NAMALWA (cell line): ENCODE data around the gene IFNA5.
A peak's percentile ranks its signal among the peaks of the same experiment; 100 is the strongest.

Source experiments
- DNase-seq: peaks from one replicate; pipeline ENCODE4 v3.0.0-alpha.2; 2015; ENCODE audit warnings: low spot score

The IFNA5 gene

DNA sequence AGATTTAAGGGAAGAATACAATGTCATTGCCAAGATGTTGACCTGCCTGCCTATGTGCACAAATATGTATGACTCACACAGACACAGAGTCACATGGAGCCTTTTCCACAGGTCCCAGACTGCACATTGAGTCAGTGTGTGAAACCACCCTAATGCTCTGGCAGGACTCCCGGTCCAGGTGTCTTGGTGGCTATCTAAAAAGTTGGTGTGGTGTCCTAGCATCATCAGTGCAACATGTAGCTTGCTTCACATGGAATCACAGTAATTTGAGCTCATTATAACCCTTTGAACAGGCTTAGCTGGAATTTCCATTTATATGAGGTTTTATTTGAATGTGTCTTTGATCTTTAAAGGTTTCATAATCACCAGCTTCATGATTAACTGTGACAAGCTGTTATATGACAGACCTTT lies 10.7 kb downstream of the IFNA5 start:
- DNase-seq: no peak

DNA sequence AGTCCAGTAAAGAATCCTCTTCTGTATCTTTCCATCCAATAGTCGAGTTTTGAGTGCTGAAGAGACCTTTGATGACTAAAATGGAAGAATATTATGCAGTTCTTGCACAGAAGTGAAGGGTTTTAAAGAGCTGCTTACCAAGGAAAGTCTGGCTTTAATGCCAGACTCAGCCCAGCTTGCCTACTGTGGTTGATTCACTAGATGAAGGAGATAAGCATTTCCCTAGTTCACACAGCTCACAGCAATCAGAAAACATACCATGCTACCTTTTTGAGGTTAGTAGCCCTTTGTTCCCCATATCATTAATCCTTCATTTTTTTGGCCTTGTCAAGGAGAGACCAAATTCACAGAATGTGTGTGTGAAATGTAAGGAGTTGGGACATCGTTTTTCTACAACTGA lies 15.3 kb downstream of the IFNA5 start:
- DNase-seq: no peak

DNA sequence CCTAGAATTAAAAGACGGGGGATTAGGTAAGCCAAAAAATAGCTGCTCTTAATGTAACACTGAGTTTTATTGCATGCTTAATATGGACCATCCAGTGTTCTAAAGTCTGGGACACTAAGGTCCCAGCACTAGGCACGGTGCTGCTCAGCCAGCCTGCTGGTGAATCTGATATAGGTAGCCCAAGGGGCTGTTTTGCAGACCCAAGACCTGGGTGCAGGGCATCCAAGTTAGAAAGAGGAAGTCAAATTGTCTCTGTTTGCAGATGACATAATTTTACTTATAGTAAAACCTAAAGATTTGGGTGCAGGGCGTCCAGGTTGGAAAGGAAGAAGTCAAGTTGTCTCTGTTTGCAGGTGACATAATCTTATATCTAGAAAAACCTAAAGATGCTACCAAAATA lies 17.8 kb downstream of the IFNA5 start:
- DNase-seq: no peak

DNA sequence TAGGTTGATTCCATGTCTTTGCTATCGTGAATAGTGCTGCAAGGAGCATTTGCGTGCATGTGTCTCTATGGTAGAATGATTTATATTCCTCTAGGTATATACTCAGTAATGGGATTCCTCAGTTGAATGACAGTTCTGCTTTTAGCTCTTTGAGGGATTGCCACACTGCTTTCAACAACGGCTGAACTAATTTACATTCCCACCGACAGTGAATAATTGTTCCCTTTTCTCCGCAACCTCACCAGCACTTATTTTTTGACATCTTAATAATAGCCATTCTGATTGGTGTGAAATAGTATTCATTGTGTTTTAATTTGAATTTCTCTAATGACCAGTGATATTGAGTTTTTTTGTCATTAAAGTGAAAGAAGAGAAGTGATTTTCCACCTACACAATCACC lies 18.5 kb downstream of the IFNA5 start:
- no peak for DNase-seq

DNA sequence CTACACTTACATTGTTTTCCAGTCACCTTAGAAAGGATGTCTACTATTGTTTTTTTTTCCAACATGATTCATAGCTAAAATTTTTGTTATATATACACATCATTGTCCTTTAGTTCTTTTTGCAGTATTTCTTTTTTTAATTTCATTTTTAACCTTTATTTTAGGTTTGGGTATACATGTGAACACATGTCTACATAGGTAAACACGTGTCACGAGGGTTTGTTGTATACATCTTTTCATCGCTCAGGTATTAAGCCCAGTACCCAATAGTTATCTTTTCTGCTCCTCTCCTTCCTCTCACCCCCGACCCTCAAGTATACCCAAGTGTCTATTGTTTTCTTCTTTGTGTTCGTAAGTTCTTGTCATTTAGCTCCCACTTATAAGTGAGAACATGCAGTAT lies 19.0 kb downstream of the IFNA5 start:
- DNase-seq: no peak

DNA sequence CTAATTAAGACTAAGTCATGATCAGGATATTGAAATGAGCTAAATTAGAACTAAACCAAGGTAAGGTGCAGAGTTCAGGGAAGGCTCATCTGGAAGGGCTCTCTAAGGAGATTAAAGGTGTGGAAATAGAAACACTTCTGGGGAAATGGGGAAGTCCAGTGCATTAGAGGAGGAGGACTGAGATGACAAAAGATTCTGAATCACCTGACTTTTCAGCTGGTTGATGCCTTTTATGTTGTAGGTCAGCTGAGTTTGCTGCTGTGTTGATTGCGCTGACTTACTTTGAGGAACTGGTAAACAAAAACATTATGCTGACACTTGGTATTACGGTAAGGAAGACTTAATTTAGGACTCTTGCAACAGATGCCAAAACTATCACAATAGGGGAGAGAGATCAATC lies 23.8 kb downstream of the IFNA5 start:
- DNase-seq: no peak

DNA sequence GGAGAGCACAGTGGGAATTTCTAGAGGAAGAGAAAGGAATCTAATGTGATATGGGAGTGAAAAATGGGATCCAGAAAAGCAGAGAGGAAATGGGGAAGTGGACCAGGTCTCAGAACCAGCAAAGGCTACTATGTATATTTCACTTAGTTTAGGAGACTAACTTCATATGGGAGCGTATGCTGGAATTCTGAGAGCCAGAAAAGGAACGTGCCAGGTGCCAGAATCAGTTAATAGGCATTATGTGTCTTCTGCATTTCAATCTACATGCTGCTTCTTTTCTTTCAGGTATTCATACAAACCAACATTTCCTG lies 36.8 kb downstream of the IFNA5 start:
- no peak for DNase-seq

DNA sequence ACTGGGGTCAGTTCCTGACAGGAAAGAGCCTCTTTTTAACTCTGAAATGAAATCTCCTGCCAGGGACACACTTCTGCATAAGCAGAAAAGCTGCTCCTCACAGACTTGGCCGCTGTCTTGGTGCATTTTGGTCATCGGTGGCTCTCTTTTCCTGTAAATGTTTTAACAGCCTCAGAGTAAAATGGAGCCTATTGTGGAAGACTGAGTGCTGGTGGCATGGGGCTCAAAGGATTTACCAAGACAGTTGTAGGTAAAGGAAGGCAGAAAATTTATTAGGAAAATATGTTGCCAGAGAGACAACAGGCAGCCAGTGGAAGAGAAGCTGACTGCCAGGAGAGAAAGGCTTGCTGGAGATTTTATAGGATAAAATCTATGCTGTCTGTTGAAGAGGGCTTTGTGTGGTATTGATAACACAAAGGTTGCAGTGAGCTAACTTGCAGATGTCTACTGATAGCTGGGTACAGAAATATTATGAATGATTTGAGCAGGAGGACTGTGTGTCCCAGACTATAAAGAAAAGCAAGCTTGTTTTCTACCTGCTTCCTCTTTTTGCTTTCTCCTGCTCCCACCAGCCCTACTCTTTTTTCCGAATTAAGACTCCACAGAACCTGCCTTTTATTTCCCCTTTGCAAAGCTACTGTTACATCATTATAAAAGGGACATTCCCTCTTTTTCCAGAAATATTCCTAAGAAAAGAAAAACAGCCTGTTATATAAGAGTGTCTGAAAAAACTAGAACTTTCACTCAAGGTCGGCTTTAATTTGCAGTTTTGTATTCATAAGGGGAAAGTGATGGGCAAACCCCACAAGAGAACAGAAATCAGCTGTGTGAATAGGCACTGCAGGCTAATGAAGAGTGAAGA lies 37.4 kb downstream of the IFNA5 start:
- peak; percentile 13 for DNase-seq

- DNase-seq: no peak
These were observed 38.2 kb downstream of the IFNA5 start for GRCh38 chr9:21266733-21267484.

- no peak for DNase-seq
These were observed 39.5 kb downstream of the IFNA5 start for GRCh38 chr9:21265421-21266189.

DNA sequence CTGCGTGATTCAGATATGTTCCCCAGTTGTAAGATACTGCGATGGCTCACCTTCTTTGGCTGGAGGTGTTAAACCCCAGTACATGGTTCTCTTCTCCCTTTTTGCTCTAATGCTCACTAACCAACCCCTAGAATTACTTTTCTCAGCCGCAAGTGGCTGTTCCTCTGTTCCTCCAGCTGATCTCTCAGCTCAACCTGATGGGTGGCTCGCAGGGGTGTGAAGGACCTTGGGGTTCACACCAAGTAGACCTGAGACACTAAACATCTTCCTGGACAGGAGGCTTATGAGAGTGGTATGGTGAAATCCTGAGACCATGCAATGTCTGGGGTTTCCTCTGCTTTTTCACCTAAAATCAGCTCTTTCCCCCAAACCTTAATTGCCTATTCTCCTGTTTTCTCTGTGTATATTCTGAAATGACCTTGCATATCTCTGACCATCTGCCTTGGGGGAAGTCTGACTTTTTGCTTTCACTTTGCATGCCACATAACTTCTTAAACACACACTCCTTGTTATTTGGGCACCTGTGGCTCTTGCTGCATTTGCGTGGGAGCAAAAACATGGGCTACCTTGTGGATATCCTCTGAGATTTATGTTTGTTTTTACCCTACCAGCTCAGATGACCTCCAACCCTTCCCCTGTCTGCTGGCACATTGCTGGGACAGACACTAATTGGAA lies 49.4 kb downstream of the IFNA5 start:
- no peak for DNase-seq
